DND-41 (cell line): ENCODE results near the gene IL36B.

Experiments used
- ATAC-seq: fragments of 200-7000 bp; cut with Tn5 transposase; 3 replicates; pipeline ENCODE4 v1.9.1; 2021; ENCODE audit warnings: low read depth; ENCODE audit not compliant: insufficient read depth
- DNase-seq: peaks from one replicate; pipeline ENCODE4 v3.0.0-alpha.2; 2020
- H2AFZ ChIP-seq: 2 replicates; pipeline ENCODE4 v1.6.0; 2012; ENCODE audit warnings: low read depth, low read length
- H3K27ac ChIP-seq: 2 replicates; pipeline ENCODE4 v1.5.1; 2012; ENCODE audit warnings: low read length, inconsistent platforms
- H3K27me3 ChIP-seq: fragments of 200-600 bp; sonication (generic); 2 replicates; pipeline ENCODE4 v1.6.0; 2012; ENCODE audit warnings: low read length, mild to moderate bottlenecking, inconsistent platforms; ENCODE audit not compliant: insufficient read depth, poor library complexity
- H3K36me3 ChIP-seq: 2 replicates; pipeline ENCODE4 v1.5.1; 2012; ENCODE audit warnings: low read length, inconsistent platforms; ENCODE audit not compliant: insufficient read depth
- H3K4me1 ChIP-seq: 2 replicates; pipeline ENCODE4 v1.5.1; 2012; ENCODE audit warnings: mild to moderate bottlenecking, low read length; ENCODE audit not compliant: insufficient read depth
- H3K4me2 ChIP-seq: 2 replicates; pipeline ENCODE4 v1.6.0; 2012; ENCODE audit warnings: mild to moderate bottlenecking, moderate library complexity, low read length, inconsistent platforms; ENCODE audit not compliant: insufficient read depth
- H3K4me3 ChIP-seq, 2 experiments: fragments of 200-600 bp in 1 of 2; shearing (Covaris generic) in 1 of 2; 2 replicates each; pipeline ENCODE4 v1.5.1; 2012 to 2016; ENCODE audit warnings: inconsistent platforms in 2 of 2, low read length in 2 of 2, mild to moderate bottlenecking in 2 of 2, low read depth in 1 of 2, moderate library complexity in 1 of 2
- H3K79me2 ChIP-seq: 2 replicates; pipeline ENCODE4 v1.6.0; 2012; ENCODE audit warnings: low read length, inconsistent platforms; ENCODE audit not compliant: insufficient read depth
- H3K9ac ChIP-seq: 2 replicates; pipeline ENCODE4 v1.6.0; 2012; ENCODE audit warnings: low read depth, mild to moderate bottlenecking, inconsistent platforms, low read length, moderate library complexity
- H3K9me3 ChIP-seq: 2 replicates; pipeline ENCODE4 v1.5.1; 2012; ENCODE audit warnings: low read length, moderate library complexity, mild to moderate bottlenecking, inconsistent platforms; ENCODE audit not compliant: insufficient read depth, severe bottlenecking
- H4K20me1 ChIP-seq: 2 replicates; pipeline ENCODE4 v1.6.0; 2012; ENCODE audit warnings: low read length; ENCODE audit not compliant: insufficient read depth
- CTCF ChIP-seq: IDR thresholded peaks from 2 replicates; pipeline ENCODE4 v1.5.1; 2012; ENCODE audit warnings: borderline replicate concordance, low read length, moderate library complexity, mild to moderate bottlenecking; ENCODE audit not compliant: poor library complexity, severe bottlenecking; ENCODE audit errors: extremely low read depth
- EZH2 ChIP-seq: IDR thresholded peaks from 3 replicates; pipeline ENCODE4 v1.6.1; 2012; ENCODE audit warnings: borderline replicate concordance, low read depth, mild to moderate bottlenecking, moderate library complexity, low read length, inconsistent platforms; ENCODE audit not compliant: severe bottlenecking

The IL36B gene

GRCh38 chr2:113009622-113010021, 43.0 kb downstream of the IL36B start:
- no peak for TF ChIP-seq EZH2
- no peak for TF ChIP-seq CTCF
- ATAC-seq: no peak
- H3K4me2 ChIP-seq: no peak overlapping the region
- H3K9ac ChIP-seq: no peak overlapping the region
- no peaks in the 10 kb centered on the region for H3K4me1 ChIP-seq
- no peaks in the 10 kb centered on the region for H4K20me1 ChIP-seq
- DNase-seq: no peak
- H3K9me3 ChIP-seq: no peaks in the 10 kb centered on the region
- H2AFZ ChIP-seq: no peak overlapping the region
- no peaks in the 10 kb centered on the region for H3K79me2 ChIP-seq
- no peak overlapping the region for H3K4me3 ChIP-seq
- peaks cover 12% of the 10 kb centered on the region for H3K27me3 ChIP-seq
- H3K36me3 ChIP-seq: no peaks in the 10 kb centered on the region
- no peak overlapping the region for H3K27ac ChIP-seq

- no peaks in the 10 kb centered on the region for H3K4me1 ChIP-seq
- no peak overlapping the region for H3K4me2 ChIP-seq
- H3K79me2 ChIP-seq: no peaks in the 10 kb centered on the region
- H4K20me1 ChIP-seq: no peaks in the 10 kb centered on the region
- no peak overlapping the region for H2AFZ ChIP-seq
- peaks cover 12% of the 10 kb centered on the region for H3K27me3 ChIP-seq
- no peak overlapping the region for H3K27ac ChIP-seq
- H3K4me3 ChIP-seq: no peak overlapping the region
- TF ChIP-seq CTCF (no peak), EZH2 (no peak)
- H3K9me3 ChIP-seq: no peaks in the 10 kb centered on the region
- no peak for ATAC-seq
- DNase-seq: no peak
- H3K9ac ChIP-seq: no peak overlapping the region
- H3K36me3 ChIP-seq: no peaks in the 10 kb centered on the region
These were observed 45.4 kb downstream of the IL36B start for GRCh38 chr2:113007250-113007649.

- H3K4me1 ChIP-seq: no peaks in the 10 kb centered on the region
- H3K4me3 ChIP-seq: no peak within 1 kb of the TSS
- ATAC-seq (no peak), DNase-seq (no peak)
- no peaks in the 10 kb centered on the region for H4K20me1 ChIP-seq
- H2AFZ ChIP-seq: no peak within 1 kb of the TSS
- H3K27ac ChIP-seq: no peak within 1 kb of the TSS
- TF ChIP-seq CTCF (no peak), EZH2 (no peak)
- no peaks in the 10 kb centered on the region for H3K36me3 ChIP-seq
- H3K9ac ChIP-seq: no peak within 1 kb of the TSS
- H3K9me3 ChIP-seq: peaks cover 9% of the 10 kb centered on the region
- no peaks in the 10 kb centered on the region for H3K79me2 ChIP-seq
- no peak within 1 kb of the TSS for H3K4me2 ChIP-seq
- peaks cover 8% of the 10 kb centered on the region for H3K27me3 ChIP-seq
These were observed 47.6 kb downstream of the IL36B start, which contains the start of gene IL36A for GRCh38 chr2:113005030-113005509. Gene IL36A, plus strand, starts transcription at chr2:113005459. Its CDS starts 413 bp downstream, at chr2:113005872.

GRCh38 chr2:113002677-113003076, 50.0 kb downstream of the IL36B start:
- H3K27me3 ChIP-seq: peaks cover 5% of the 10 kb centered on the region

More at GRCh38 chr2:113002677-113003076, 50.0 kb downstream of the IL36B start:
- no peaks in the 10 kb centered on the region for H3K4me1 ChIP-seq
- no peak overlapping the region for H3K4me2 ChIP-seq
- H3K27ac ChIP-seq: no peak overlapping the region
- TF ChIP-seq EZH2 (no peak), CTCF (no peak)
- H3K9ac ChIP-seq: no peak overlapping the region
- no peak overlapping the region for H2AFZ ChIP-seq
- no peaks in the 10 kb centered on the region for H4K20me1 ChIP-seq
- ATAC-seq (no peak), DNase-seq (no peak)
- H3K4me3 ChIP-seq: no peak overlapping the region
- H3K9me3 ChIP-seq: peaks cover 13% of the 10 kb centered on the region
- no peaks in the 10 kb centered on the region for H3K36me3 ChIP-seq
- H3K79me2 ChIP-seq: no peaks in the 10 kb centered on the region
